GM10847 (cell line): ENCODE data around the gene NPDC1.

Experiments used
- POLR2A ChIP-seq: IDR thresholded peaks from 2 replicates; pipeline ENCODE4 v1.6.1; 2011; ENCODE audit not compliant: insufficient read length; ENCODE audit errors: extremely low read depth

NPDC1 gene

DNA sequence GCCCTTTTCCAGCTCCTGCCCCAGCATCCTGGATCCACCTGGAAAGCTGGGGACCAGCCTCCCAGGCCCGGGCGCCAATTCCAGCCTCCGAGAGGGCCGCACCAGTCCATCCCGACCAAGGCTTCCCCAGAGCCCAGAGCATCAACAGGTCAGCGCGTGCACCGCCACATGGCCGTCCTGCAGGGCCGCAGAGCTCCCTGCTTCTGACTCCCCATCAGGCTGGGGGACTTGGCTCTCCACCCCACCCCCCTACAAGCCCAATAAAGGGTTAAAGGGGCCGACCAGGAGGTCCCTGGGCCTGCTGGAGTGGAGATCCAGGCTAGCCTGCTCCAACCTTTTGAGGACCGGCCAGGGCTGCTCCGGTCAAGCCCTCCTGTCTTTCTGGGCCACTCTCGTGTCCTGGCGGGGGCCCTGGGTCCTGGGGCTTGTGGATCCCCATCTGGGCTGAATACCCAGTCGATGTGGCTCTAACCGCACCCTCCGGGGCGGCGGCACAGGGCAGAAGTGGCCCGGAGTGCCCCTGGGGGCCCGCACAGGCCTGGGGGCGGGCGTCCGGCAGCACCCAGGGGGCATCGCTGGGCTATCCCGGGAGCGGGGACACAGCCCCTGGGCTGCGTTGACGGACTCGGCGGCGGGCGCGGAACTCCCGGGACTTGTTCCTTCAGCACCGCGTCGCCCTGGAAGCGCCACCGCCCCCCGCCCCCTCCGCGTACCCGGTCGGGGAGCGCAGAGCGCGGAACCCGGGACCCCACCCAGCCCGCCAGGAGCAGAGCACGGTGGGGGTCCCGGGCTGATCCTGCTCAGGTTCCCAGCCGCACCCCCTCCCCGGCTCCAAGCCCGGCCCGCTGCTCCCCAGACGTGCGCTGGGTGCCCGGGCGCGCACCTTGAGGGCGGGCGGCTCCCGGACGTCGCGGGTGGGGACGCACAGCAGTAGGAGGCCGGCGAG lies 7.3 kb upstream of the NPDC1 start:
- no peak for TF ChIP-seq POLR2A

DNA sequence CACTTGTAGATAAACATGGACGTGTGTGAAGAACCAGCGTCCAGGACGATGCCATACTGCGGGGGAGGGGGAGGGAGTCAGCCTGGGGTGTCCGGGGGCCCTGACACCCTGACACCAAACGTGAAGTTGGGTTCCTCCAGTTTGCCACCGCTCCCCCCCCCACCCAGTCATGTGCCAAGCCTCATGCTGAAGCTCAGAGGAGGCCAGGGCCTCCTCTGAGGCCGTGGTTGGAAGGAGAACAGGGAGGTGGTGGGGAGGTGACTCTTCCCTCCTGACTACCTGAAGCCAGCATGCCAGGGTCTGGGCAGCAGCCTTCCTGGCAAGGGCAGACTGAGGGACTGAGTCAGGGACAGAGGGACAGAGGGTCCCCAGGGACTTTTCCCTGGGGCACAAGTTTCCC lies 6.3 kb upstream of the NPDC1 start:
- TF ChIP-seq POLR2A = no peak

DNA sequence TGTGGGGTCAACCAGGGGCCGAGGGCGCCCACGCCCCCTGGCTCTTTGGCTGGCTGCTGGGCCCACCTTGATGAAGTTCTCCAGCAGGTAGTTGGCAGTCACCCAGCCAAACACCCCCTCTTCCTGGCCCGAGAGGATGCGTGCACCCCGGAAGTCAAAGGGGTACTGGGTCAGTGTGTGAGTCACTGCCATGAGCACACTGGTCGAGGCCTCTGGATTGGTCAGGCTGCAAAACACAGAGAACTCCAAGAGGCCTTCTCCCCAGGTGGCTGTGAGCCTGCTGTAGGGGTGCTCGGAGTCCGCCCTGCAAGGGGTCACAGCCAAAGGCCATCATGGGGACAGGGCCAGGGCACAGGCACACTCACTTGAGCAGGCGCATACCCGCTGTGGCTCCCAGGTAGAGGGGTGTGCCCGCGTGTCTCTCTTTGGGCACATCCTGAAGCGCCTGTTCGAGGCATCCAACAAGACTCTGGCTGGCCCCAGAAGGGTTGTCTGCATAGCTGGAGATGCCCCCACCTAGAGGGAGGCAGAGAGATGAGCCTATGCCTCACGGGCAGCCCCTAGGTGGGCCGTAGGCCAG lies 5.3 kb upstream of the NPDC1 start:
- TF ChIP-seq POLR2A = no peak

DNA sequence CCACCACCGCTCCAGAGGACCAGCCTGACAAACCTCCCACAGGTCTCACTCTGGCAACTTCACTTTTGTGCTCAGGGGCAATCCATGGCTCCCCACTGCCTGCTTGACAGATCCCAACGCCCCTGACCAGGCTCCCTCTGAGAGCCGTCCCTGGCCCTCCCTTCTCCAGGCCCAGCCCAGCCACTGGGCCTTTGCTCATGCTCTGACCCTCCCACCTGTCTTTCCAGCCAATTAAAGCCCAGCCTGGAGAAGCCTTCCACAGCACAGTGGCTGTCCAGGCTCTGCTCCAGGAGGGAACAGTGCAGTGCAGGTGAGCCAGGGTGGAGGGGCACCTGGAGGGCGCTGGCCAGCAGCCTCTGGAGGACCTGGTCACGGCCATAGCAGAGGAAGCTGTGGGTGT lies 4.6 kb upstream of the NPDC1 start:
- no peak for TF ChIP-seq POLR2A

DNA sequence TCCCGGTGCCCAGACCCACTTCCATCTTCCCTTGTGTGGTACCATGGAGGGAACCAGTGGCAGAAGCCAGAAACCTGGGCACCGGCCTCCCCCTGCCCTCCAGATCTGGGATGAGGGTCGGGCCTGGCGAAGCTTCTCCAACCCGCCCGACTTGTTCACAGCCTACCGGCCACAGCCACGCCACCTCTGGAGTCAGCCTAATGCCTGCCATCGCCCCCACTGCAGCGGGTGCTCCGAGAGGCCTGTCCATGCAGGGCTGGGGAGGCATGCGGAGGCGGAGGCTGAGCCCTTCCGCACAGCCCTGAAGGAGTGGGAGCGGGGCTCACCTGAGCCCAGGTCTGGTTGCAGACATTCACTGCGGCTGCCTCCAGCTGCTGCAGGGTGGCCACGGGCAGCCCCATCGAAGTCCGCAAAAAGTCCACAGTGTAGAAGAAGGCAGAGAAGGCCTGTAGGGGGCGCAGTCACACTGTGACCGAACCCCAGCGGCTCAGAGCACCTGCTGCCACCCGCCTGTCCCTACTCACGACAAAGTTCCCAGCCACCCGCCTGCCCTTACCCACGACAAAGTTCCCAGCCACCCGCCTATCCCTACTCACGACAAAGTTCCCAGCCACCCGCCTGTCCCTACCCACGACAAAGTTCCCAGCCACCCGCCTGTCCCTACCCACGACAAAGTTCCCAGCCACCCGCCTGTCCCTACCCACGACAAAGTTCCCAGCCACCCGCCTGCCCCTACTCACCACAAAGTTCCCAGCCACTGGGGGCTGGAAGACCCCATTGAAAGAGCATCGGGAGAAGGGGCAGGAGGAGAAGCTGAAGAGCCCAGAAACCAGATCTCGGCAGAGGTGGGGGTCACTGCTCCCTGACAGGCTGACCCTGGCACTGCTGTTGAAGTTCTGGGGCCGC lies 3.8 kb upstream of the NPDC1 start:
- no peak for TF ChIP-seq POLR2A

DNA sequence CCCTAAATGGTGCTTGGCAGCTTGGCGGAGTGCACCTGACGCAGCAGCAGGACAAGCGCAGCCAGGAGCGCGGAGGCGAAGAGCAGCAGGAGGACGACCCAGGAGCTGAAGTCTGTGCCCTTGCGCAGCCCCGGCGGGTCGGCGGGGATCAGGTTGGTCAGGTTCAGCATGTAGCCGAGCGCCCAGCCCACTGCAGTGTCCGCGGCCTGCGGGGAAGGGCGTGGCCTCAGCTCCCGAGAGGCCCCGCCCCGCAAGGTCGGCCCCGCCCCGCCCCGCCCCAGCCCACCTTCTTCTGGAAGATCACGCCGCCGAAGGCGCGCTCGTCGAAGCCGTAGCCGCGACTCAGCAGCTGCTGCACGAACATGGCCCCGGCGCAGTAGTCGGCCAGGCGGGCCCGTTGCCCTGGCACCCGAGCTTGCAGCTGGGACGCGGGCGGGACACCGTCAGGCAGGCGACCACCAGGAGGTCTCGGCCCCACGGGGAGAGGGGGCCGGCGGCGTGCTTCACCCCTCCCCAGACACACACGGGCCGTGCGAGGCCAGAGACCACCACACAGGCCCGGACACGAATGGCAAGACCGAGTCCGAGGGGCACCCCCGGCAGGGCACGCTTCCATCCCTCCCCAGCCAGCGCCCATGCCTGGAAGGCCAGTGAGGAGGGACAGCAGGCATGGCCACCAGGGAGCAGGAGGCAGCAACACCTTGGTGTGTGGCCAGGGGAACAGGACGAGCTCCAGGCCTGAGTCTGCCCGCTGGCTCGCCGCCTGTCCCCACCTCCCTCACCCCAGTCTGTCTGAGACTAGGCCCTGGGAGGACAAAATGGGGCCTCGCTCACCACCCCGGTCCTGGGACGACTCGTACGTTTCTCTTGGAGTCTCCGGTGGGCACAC lies 2.9 kb upstream of the NPDC1 start:
- no peak for TF ChIP-seq POLR2A

DNA sequence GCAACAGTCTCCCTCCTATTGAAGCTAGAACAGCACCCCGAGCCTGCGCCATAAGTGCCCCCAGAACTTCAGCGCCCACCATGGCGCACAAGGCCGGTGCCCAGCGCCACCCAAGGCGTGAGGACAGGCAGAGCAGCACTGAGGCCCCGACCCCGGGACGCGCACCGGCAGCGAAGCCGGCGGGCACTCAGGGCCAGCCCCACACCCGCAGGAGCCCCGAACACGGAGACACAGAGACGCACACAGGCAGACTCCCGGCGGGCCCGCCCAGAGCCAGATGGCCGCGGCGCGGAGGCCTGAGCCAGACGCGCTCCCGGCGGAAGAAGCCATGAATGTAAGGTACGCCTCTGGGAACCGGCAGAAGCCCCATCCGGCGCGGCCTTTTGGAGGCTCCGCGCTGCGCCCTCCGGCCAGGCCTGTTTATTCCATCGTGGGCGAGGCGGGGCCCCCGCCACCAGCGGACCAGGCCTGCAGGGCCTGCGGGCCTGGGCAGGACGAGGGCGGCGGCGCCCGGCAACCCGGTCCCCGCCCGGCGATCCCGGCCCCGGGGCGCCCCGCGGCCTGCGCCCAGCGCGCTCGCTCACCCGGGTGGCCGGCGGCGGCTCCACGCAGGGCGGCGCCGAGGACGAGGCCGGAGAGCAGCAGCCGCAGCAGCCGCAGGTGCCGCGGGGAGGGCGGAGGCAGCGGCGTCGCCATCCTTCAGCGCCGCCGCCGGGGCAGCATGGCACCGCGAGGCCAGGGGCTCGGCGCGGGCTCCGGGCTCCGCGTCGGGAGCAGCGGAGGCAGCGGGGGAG lies 486 bp downstream of the NPDC1 start:
- no peak for TF ChIP-seq POLR2A

DNA sequence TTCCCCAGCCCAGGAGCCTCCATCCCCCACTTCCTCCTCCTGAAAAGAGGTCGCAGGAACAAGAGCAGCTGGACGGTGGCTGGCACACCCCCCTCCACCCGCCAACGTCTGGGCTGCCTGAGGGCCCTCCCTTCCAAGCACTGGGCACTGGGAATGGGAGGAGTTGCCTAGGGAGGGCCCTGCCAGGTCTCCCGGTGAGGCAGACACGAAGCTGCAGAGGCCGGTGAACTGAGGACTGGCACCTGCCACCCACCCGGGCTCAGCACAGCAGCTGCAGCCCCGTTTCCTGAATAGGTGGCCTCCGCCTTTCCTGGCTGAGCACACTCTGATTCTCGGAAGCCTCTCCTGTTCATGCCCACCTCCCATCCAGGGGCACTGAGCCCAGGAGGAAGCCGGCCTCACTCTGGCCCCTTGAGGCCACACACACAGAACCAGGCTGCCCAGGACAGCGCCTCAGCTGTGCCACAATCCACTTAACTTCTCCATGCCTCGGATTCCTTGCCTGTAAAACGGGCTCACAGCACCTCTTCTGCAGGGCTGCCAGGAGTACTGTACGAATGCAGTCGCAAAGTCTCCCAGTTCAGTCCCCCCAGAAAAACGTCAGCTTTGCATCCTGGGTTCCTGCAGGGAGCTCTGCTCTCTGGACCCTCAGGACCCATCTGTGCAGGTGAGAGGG lies 1.3 kb downstream of the NPDC1 start:
- no peak for TF ChIP-seq POLR2A

DNA sequence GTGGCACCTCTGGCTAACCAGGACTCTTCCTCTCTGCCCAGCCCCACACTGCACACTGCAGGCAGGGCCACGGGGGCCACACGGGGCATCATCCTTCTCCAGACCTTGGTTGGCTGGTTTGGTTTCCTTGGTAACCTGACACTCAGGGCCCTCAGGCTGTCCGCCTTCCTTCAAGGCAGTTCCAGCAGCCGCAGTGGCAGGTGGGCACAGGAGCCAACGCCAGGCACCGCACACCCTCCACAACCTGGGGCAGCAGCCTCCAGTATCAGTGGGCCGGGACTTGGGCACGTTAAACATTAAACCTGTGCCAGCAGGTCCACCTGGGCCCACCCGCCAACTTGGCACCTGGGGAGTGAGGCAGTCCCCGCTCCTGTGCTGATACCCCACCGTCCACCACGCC lies 1.9 kb downstream of the NPDC1 start:
- no peak for TF ChIP-seq POLR2A

DNA sequence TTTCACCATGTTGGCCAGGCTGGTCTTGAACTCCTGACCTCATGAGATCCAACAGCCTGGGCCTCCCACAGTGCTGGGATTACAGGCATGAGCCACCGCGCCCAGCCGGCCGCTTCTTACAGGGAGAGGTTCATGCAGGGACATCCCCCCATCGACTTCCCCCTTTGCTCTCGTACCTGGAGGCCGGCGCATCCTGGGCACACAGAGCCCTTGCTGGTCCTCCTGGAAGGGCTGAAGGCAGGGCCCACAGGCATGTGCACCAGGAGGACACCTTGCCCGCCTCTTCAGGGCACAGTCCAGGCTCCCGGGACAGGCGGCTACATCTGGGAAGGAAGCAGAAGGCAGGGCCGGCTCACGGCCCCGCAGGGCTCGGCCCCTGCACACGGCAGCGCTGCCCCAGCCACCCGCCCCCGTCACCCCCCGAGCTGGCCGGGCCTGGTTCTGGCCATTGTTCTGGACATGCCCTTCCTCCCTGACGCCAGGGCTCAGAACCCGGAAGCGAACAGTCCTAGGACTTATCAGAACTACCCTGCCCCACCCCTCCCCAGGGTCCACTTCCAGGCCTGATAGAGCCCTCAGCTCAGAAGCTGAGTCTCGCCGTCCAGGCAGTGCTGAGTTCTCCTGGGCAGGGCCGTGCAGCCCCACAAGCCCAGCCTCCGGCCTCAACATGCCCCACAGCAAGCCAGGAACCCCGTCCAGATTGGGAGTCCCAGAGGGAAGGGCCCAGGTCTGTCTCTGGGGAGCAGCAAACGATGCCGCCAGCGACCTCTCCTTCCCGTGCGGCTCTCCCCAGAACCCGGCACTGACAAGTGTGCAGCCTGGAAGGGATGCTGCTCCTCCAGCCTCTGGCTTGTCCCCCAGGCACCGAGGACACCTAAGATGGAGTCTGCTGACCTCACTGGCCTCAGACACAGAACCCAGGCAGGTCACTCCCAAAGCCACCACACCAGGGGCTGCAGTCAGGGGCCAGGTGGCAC lies 2.9 kb downstream of the NPDC1 start:
- TF ChIP-seq POLR2A = no peak

DNA sequence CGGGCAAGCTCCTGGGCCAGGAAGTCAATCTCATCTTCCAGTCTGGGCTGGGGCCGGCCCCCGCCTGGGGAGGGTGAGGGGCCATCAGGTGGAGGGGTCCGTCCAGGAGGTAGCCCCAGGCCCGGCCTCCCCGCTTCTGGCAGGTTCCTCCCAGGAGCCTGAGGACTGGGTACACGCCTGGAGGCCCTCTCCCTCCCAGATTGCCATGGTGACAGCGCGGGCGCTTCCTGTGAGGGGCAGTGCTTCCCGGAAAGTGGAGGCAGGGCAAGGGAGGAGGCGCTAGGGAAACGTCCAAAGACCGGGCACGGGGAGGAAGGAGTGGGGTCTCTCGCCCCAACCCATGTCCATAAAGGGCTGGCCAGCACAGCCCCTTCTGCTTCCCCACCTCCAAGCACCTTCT lies 4.9 kb downstream of the NPDC1 start:
- TF ChIP-seq POLR2A = no peak

DNA sequence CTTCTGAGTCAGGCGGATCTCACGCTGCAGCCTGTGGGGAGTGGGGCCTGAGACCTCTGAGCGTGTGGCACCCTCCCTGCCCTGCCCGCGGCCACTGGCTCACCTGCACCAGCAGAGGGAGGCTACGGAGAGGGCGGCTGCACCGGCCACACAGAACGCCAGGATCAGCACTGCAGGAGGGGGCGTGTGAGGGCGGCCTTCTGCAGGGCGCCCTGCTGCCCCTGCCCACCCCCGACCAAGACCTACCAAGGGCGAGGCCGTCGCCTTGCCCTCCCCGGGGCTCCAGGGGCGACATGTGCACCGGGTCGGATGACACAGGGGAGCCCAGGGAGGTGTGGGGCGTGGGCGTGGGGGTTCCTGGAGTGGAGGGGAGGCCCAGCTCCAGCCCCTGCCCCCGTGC lies 5.4 kb downstream of the NPDC1 start:
- TF ChIP-seq POLR2A = no peak
